Esophagus (tissue), 2 donors: ENCODE measurements around the gene TBC1D12. TPM values are rescaled to one million over a fixed set of nuclear protein-coding genes. Genes with fewer than 3 reads are reported as not detected.
A peak's percentile ranks its signal among the peaks of the same experiment; 100 is the strongest.

Experiments used
- H3K27ac ChIP-seq, 2 donors: one replicate each; pipeline ENCODE4 v1.5.1; 2013; ENCODE audit warnings: low read depth in 2 of 2, mild to moderate bottlenecking in 2 of 2, inconsistent platforms in 1 of 2, low read length in 1 of 2, moderate library complexity in 1 of 2
- H3K27me3 ChIP-seq, 2 donors: one replicate each; pipeline ENCODE4 v1.6.1; 2013; ENCODE audit warnings: low read length in 2 of 2, control low read depth in 1 of 2, mild to moderate bottlenecking in 1 of 2; ENCODE audit not compliant: insufficient read depth in 2 of 2, control insufficient read depth in 1 of 2
- H3K36me3 ChIP-seq, 2 donors: one replicate each; pipeline ENCODE4 v1.6.1; 2013; ENCODE audit warnings: low read length in 1 of 2; ENCODE audit not compliant: control insufficient read depth in 2 of 2, insufficient read depth in 2 of 2
- H3K4me1 ChIP-seq, 2 donors: one replicate each; pipeline ENCODE4 v1.6.1; 2013; ENCODE audit warnings: low read length in 1 of 2; ENCODE audit not compliant: control insufficient read depth in 2 of 2, insufficient read depth in 2 of 2
- H3K4me3 ChIP-seq, 2 donors: one replicate each; pipeline ENCODE4 v1.5.1; 2013; ENCODE audit warnings: low read length in 2 of 2, mild to moderate bottlenecking in 2 of 2, low read depth in 1 of 2, moderate library complexity in 1 of 2
- H3K9me3 ChIP-seq, 2 donors: one replicate each; pipeline ENCODE4 v1.6.1; 2013; ENCODE audit warnings: mild to moderate bottlenecking in 2 of 2, low read depth in 1 of 2, low read length in 1 of 2, moderate library complexity in 1 of 2; ENCODE audit not compliant: control insufficient read depth in 2 of 2, insufficient read depth in 1 of 2
- WGBS, 2 donors: extraction: QIAGEN DNeasy Blood & Tissue Kit; methylation state at CpG; one replicate each; pipeline ENCODE4 v1.1.7; 2013; 5-methylcytosine and 5-hydroxymethylcytosine counted together
- polyA plus RNA-seq, 2 donors: library from polyadenylated mRNA; stranded (reverse); fragments of 200-250 nt; gene quantifications; one replicate each; pipeline ENCODE4 v1.2.3, GENCODE V29; 2013
- donor health status: healthy with polysubstance abuse.
- donor health status: Bipolar disorder and iron deficiency.

The TBC1D12 gene
- polyA plus RNA-seq = 1 to 10 TPM; 4.0 to 9.1 TPM

DNA sequence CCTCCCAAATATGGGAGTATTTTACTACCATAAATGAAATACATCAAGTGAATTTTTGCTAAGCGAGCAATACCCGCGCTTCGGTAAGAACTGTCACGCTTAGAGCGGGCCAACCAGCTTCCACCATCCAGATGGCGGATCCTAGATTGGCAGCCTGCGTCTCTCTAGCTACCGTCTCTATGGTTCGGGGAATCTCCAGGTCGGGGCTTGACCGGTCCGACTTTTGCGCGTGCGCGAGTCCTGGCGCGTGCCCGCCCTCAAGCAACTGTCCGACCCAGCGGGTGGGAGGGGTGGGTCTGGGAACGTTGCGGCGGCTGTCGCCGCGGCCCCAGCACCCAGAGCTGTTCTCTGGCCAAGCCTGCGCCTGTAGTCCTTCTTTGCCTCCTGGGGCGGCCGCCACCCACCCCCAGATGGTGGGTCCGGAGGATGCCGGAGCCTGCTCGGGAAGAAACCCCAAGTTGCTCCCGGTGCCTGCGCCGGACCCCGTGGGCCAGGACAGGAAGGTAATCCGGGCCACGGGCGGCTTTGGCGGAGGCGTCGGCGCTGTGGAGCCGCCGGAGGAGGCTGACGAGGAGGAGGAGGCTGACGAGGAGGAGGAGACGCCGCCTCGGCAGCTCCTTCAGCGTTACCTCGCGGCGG is at the start of gene TBC1D12:
Gene TBC1D12 (plus strand): TSS at position 338 of the 639 bp plus-strand sequence. CDS start 73 bp downstream, at position 411.
- H3K4me3 ChIP-seq = peak within 1 kb of the TSS; percentile 86 to 91
- no peaks in the 10 kb centered on the region for H3K4me1 ChIP-seq
- no peaks in the 10 kb centered on the region for H3K9me3 ChIP-seq
- peak within 1 kb of the TSS; percentile 92 for H3K27ac ChIP-seq
- WGBS, 2 donors = 1% methylated on average over 37 to 56 of the region's 56 CpGs
- H3K36me3 ChIP-seq = no peaks in the 10 kb centered on the region
- no peaks in the 10 kb centered on the region for H3K27me3 ChIP-seq

DNA sequence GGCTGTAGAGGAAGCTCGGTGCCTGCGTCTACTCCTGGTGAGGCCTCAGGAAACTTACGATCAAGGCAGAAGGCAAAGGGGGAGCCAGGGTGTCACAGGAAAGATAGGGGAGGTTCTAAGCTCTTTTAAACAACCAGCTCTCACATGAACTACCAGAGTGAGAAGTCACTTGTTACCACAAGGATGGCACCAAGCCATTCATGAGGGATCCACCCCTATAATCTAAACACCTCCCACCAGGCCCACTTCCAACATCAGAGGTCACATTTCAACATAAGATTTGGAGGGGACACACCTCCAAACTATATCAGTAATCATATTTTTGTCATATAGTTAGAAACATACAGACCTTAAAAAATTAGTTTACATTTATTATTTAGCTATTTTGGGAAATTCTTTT is 49.0 kb upstream of the TBC1D12 start:
- Histone ChIP-seq H3K27ac (no peak overlapping the region), H3K27me3 (no peaks in the 10 kb centered on the region), H3K4me1 (no peaks in the 10 kb centered on the region), H3K4me3 (no peak overlapping the region), H3K36me3 (peaks cover 0 to 7% of the 10 kb centered on the region in 2 donors), H3K9me3 (no peaks in the 10 kb centered on the region)
- 89 to 94% methylated on average over 3 of the region's 3 CpGs for WGBS, 2 donors

DNA sequence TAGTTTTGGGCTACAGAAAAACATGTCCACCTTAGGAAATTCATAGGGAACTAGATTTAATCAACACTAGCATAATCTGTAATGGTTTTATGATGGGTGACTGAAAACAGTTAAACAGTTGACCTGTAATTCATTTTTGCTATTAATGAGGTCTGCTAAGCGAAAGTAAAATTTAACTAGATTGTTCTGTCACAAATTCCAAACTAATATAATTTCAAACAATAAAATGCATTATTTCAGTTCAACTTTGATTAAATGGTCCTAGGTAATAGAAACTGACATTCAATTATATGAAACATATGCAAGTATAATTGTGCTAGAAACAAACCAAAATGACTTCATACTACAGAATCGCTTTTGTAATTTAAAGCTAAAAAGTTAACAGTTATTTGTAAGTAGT is 46.5 kb upstream of the TBC1D12 start:
- Histone ChIP-seq H3K27me3 (no peaks in the 10 kb centered on the region), H3K36me3 (peaks cover 0 to 3% of the 10 kb centered on the region in 2 donors)
- WGBS, 2 donors = 97 to 99% methylated on average over 2 of the region's 2 CpGs

DNA sequence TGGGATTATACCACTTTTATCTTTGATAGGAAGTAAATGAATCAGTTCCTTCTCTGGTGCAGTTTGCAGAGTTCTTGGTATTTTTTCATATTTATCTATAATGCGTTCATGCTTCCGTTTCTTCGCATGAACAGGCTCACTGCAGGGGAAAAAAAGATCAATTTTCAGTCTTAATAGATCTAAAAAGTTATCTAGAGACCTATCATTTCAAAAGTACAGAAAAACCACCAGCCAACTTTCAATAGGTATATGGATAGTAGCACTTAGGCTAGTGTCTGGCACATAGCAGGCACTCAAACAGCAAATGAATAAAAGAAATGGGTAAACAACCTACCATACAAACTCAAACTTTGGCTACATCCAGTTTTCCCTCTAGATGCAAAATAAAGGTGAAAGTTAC is 45.1 kb upstream of the TBC1D12 start:
- Histone ChIP-seq H3K27ac (no peak overlapping the region), H3K27me3 (no peaks in the 10 kb centered on the region), H3K9me3 (no peaks in the 10 kb centered on the region), H3K36me3 (peaks cover 0 to 3% of the 10 kb centered on the region in 2 donors), H3K4me1 (no peaks in the 10 kb centered on the region), H3K4me3 (no peak overlapping the region)
- WGBS, 2 donors = 78 to 89% methylated on average over 3 of the region's 3 CpGs

More for the DNA sequence above, 46.5 kb upstream of the TBC1D12 start:
- no peaks in the 10 kb centered on the region for H3K4me1 ChIP-seq
- H3K27ac ChIP-seq = no peak overlapping the region
- H3K4me3 ChIP-seq = no peak overlapping the region
- no peaks in the 10 kb centered on the region for H3K9me3 ChIP-seq

DNA sequence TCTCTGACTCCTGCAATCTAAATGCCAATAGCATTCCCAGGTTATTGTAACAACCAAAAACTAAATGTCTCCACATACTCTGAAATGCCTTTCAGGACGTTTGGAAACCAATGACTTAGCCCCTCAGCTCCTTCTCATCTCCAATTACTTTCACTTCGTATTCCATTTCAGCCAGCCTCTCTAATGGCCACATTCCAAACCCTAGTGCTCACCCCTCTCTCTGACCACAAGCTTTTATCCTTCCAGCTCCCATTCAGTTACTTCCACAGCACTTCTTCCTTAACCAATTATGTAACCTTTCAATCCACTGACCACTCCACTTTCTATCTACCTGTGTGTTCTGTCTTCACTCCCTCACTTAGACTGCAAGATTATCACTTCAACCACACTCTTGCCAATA is 43.9 kb upstream of the TBC1D12 start:
- H3K4me1 ChIP-seq = no peaks in the 10 kb centered on the region
- no peak overlapping the region for H3K27ac ChIP-seq
- 64 to 70% methylated on average over 2 of the region's 2 CpGs for WGBS, 2 donors
- H3K27me3 ChIP-seq = no peaks in the 10 kb centered on the region
- no peaks in the 10 kb centered on the region for H3K9me3 ChIP-seq
- H3K36me3 ChIP-seq = no peaks in the 10 kb centered on the region
- H3K4me3 ChIP-seq = no peak overlapping the region

DNA sequence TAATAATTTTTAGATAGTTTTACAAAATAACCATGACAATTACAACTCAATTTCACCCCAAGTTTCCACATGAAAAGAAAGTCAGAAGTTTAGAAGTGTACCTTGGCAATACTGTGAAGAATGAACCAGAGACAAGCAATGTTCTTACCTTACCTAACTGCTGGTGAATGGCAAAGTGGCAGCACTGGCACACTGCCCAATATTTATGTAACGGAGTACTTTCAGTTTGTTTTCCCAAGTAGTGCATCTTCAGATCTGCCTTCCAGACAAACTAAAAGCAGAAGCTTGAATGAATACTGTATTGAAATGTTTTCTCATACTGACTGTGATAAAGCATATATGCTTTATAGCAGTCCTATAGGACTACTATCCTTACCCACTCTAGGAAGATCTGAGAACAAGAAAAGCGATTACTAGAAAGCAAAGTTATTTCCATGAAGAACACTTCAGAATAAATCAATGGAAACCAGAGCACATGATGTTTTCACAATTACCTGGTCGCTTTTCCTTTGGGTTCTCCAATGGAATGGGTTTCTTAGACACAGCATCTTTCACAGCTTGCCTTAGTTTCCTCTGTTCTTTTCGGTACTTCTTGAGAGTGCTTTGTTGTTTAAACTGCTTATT is 41.1 kb upstream of the TBC1D12 start:
- Histone ChIP-seq H3K27ac (no peak overlapping the region), H3K9me3 (no peaks in the 10 kb centered on the region), H3K4me3 (peak overlapping the region in 1 of 2 donors; percentile 76), H3K36me3 (no peaks in the 10 kb centered on the region), H3K4me1 (no peaks in the 10 kb centered on the region), H3K27me3 (no peaks in the 10 kb centered on the region)
- WGBS, 2 donors = 59 to 62% methylated on average over 4 of the region's 4 CpGs

DNA sequence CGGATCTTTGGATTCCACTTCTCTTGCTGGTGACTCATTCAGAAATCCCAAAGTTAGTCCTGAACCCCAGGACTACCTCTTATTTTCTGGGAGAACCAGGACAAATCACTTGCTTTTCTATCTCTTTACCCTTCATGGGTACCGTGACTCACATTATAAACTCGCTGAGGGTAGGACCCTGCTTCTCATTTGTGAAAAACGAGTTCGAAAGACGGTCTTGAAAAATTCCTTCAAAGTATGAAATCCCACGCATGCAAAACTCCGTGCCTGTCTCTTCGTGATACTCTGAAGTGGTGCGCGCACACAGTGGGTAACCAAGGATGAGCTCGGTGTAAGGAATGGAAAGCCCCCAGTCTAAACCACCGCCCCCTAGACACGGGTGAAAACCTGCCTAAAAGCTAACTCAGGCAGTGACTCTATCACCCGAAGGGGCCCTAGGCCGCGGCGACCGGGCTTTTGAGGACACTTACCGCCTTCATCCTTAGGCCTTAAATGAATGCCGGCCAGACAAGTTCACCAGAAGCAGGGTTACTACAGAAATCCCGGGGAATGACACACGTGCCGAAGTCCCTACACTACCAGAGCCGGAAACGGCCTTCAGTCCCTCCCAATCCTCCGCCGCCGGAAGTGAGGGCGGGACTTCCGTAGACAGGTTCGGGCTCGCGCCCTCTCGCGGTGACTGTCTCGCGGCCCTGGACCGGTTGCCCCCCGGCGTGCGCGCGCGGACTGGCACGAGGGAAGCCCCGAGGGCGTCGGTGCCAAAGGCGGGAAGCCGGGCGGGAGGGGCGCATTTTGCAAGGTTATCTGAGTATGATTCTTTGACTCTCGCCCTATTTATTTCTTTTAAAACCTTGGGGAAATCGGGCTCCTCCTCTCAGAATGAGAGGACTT is 39.7 kb upstream of the TBC1D12 start, which contains the start of gene NOC3L:
Gene NOC3L (minus strand): TSS at position 580 of the 891 bp plus-strand sequence. CDS start 101 bp downstream, at position 479.
- Histone ChIP-seq H3K36me3 (no peaks in the 10 kb centered on the region), H3K27me3 (no peaks in the 10 kb centered on the region), H3K4me3 (peak within 1 kb of the TSS; percentile 76 to 81), H3K4me1 (no peaks in the 10 kb centered on the region), H3K9me3 (no peaks in the 10 kb centered on the region), H3K27ac (peak within 1 kb of the TSS; percentile 65 to 90)
- 0% methylated on average over 55 of the region's 55 CpGs for WGBS, 2 donors

DNA sequence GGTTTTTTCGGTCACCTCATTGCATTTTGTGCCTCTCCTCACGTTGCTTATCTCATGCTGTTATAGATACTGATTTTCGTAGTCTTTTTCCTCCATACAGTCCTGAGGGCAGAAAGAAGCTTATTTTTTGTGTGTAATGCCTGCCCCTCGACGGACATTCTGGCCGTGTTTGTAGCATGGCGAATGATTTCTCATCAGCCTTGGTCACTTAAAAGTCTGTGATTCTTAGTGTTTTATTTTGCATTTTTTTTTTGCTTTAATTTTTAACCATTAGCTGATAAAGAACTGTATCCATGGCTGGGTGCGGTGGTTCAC is 39.1 kb upstream of the TBC1D12 start:
- no peaks in the 10 kb centered on the region for H3K4me1 ChIP-seq
- H3K27me3 ChIP-seq = no peaks in the 10 kb centered on the region
- peak overlapping the region in 1 of 2 donors; percentile 24 for H3K27ac ChIP-seq
- peak overlapping the region; percentile 76 to 81 for H3K4me3 ChIP-seq
- H3K9me3 ChIP-seq = no peaks in the 10 kb centered on the region
- no peaks in the 10 kb centered on the region for H3K36me3 ChIP-seq
- 46 to 50% methylated on average over 8 of the region's 8 CpGs for WGBS, 2 donors

DNA sequence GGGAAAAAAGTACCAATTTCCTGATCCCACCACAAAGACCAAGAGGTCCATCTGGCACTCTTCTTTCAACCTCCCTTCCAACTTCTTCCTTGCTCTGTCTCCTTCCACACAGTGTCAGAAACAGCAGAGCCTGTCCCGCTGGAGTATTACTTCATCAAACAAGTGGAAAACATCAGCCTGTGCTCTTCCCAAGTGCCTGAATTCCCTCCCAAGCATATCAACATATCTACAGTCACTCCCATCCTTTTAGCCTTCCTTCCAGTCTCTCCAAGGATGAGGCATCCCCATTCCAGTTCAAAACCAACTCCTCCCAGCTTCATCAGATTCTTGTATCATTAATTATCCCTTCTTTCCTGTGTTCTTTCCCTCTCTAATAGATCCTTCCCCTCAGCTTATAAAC is 37.9 kb upstream of the TBC1D12 start:
- no peaks in the 10 kb centered on the region for H3K36me3 ChIP-seq
- H3K4me3 ChIP-seq = no peak overlapping the region
- H3K27me3 ChIP-seq = no peaks in the 10 kb centered on the region
- H3K9me3 ChIP-seq = no peaks in the 10 kb centered on the region
- H3K27ac ChIP-seq = no peak overlapping the region
- 71 to 75% methylated on average over 1 of the region's 1 CpG for WGBS, 2 donors
- H3K4me1 ChIP-seq = no peaks in the 10 kb centered on the region
